Effector memory CD4-positive, alpha-beta T cell (primary cell): ENCODE results near the gene GPRC5C.
A peak's percentile ranks its signal among the peaks of the same experiment; 100 is the strongest.

ENCODE experiments used
- DNase-seq, 3 donors: peaks; one replicate each; pipeline ENCODE4 v3.0.0-alpha.2; 2020
- H3K27ac ChIP-seq: 2 replicates; pipeline ENCODE4 v1.7.0; 2013; ENCODE audit warnings: mild to moderate bottlenecking, low read length, moderate library complexity; ENCODE audit not compliant: insufficient read depth, poor library complexity, severe bottlenecking
- H3K27me3 ChIP-seq: replicated peaks from 2 replicates; pipeline ENCODE4 v1.7.0; 2013; ENCODE audit warnings: mild to moderate bottlenecking, low read length; ENCODE audit not compliant: insufficient read depth, control insufficient read depth, poor library complexity, severe bottlenecking
- H3K36me3 ChIP-seq: 2 replicates; pipeline ENCODE4 v1.7.0; 2013; ENCODE audit warnings: mild to moderate bottlenecking, low read length, moderate library complexity; ENCODE audit not compliant: control insufficient read depth, insufficient read depth
- H3K4me1 ChIP-seq: 2 replicates; pipeline ENCODE4 v1.7.0; 2013; ENCODE audit warnings: low read length, mild to moderate bottlenecking; ENCODE audit not compliant: control insufficient read depth, insufficient read depth, poor library complexity, severe bottlenecking
- H3K4me3 ChIP-seq: 2 replicates; pipeline ENCODE4 v1.7.0; 2013; ENCODE audit warnings: low read length, low read depth, mild to moderate bottlenecking; ENCODE audit not compliant: insufficient read depth, poor library complexity, severe bottlenecking
- H3K9me3 ChIP-seq: 2 replicates; pipeline ENCODE4 v1.7.0; 2013; ENCODE audit warnings: mild to moderate bottlenecking, low read length, moderate library complexity; ENCODE audit not compliant: control insufficient read depth

GPRC5C gene

GRCh38 chr17:74459622-74460021 lies 27.7 kb downstream of the GPRC5C start:
- H3K9me3 ChIP-seq: no peaks in the 10 kb centered on the region
- DNase-seq: no peak
- no peak overlapping the region for H3K4me3 ChIP-seq
- H3K27me3 ChIP-seq: no peaks in the 10 kb centered on the region
- no peaks in the 10 kb centered on the region for H3K36me3 ChIP-seq
- no peak overlapping the region for H3K27ac ChIP-seq
- H3K4me1 ChIP-seq: peaks cover 33% of the 10 kb centered on the region

DNA sequence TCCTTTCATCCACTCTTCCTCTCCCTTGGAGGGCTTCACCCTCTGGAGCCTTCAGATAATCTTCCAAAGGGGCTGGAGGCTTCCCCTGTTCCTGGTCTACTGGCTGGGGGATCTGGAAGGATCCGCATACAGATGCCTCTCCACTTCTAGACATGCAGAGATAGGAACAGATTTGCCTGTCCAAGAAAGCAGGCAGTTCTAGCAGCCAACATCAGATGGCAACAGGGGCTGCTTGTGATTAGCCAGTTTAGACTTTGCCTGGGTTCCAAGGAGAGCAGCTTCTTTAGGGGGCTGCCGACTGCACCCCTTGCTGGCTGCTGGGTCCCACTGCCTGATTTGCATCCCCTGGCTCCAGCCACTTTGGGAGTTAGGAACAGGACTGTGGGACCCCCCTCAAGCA lies 28.4 kb downstream of the GPRC5C start:
- no peaks in the 10 kb centered on the region for H3K36me3 ChIP-seq
- H3K4me1 ChIP-seq: peaks cover 34% of the 10 kb centered on the region
- H3K9me3 ChIP-seq: no peaks in the 10 kb centered on the region
- no peak overlapping the region for H3K4me3 ChIP-seq
- DNase-seq: no peak
- H3K27me3 ChIP-seq: no peaks in the 10 kb centered on the region
- H3K27ac ChIP-seq: no peak overlapping the region

DNA sequence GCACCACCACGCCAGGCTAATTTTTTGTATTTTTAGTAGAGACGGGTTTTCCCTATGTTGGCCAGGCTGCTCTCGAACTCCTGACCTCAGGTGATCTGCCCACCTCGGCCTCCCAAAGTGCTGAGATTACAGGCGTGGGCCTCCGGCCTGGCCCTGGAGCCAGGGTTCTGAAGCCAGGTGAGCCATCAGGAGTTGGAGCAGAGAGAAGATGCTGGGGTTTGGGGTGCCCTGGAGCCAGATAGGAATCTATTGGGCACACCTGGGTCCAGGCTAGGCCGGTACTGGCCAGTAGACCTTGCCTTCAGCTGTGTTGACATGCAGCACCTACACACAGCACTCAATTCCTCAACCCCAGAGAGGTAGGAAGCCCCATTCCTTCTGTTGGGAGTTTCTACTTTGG lies 29.1 kb downstream of the GPRC5C start:
- Histone ChIP-seq H3K4me3 (no peak overlapping the region), H3K36me3 (no peaks in the 10 kb centered on the region), H3K27me3 (no peaks in the 10 kb centered on the region), H3K27ac (no peak overlapping the region), H3K9me3 (no peaks in the 10 kb centered on the region), H3K4me1 (peaks cover 37% of the 10 kb centered on the region)
- DNase-seq: no peak

GRCh38 chr17:74461611-74462010 lies 29.7 kb downstream of the GPRC5C start:
- Histone ChIP-seq H3K36me3 (no peaks in the 10 kb centered on the region), H3K9me3 (no peaks in the 10 kb centered on the region), H3K4me3 (no peak overlapping the region), H3K4me1 (peaks cover 44% of the 10 kb centered on the region), H3K27me3 (no peaks in the 10 kb centered on the region), H3K27ac (no peak overlapping the region)
- DNase-seq: no peak

DNA sequence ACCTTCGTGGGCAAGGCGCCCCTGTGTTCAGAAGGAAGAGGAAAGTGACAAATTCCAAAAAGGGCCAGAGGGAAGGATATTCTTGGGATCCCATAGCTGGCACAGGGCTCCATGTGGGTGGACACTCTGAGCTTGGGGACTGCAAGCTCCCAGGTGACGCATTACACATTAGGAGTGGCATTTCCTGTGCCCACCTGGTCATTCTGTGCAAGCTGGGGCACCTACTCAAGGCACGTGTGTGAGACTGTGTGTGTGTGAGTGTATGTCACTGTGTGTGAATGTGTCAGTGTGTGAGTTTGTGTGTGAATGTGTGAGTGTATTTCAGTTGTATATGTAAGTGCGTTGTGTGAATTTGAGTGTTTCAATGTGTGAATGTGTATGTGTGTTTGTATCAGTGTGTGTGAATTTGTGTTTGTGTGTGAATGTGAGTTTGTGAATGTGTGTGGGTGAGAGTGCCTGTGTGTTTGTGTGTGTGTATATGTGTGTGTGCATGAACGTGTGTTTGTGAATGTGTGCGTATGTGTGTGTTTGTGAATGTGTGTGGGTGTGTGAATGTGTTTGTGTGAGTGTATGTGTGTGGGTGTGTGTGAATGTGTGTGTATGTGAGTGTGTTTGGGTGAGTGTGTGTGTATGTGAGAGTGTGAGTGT lies 33.0 kb downstream of the GPRC5C start:
- Histone ChIP-seq H3K27ac (no peak overlapping the region), H3K4me3 (no peak overlapping the region), H3K36me3 (no peaks in the 10 kb centered on the region), H3K4me1 (peaks cover 40% of the 10 kb centered on the region), H3K9me3 (no peaks in the 10 kb centered on the region), H3K27me3 (no peaks in the 10 kb centered on the region)
- DNase-seq: no peak

GRCh38 chr17:74465378-74466110 lies 33.7 kb downstream of the GPRC5C start:
- Histone ChIP-seq H3K4me3 (peak overlapping the region; percentile 55), H3K27me3 (no peaks in the 10 kb centered on the region), H3K4me1 (peaks cover 44% of the 10 kb centered on the region), H3K36me3 (no peaks in the 10 kb centered on the region), H3K9me3 (no peaks in the 10 kb centered on the region), H3K27ac (peak overlapping the region; percentile 68)
- DNase-seq: no peak

DNA sequence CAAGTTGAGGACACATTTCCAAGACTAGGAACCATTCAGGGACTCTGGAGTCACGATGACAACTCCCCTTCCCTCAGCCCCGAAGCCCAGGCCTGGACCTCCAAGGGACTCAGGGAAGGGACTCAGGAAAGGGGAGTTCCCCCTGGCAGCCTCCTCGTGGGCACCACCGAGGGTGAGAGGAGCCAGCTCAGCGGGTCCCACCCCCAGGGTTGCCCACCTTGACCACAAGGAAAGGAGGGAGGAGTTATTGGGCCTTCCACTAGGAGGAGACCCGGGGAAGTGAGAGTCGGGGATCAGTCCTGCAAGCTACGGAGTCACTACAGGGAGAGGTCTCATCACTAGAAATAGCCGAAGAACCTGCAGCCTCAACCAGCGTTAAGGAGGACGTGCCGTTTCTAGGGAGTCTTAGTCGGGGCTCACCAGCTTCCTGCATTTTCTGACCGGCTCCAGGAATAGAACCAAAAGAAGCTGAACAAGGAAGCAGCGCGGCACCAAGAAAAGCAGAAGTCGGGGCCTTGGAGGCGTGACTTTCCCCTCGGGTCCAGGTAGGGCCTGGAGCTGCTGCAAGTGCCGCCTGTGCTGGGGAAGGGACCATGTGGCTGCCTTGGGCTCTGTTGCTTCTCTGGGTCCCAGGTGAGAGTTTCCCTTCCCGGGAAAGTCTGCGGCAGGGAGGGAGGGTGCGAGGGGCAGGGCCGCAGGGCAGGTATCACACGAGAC lies 34.4 kb downstream of the GPRC5C start, which contains the start of gene CD300A:
Gene CD300A, plus strand, starts transcription at position 524 of the 717 bp plus-strand sequence. Its CDS starts 70 bp downstream, at position 594.
- H3K27ac ChIP-seq: peak within 1 kb of the TSS; percentile 68
- H3K4me3 ChIP-seq: peak within 1 kb of the TSS; percentile 55
- peaks cover 44% of the 10 kb centered on the region for H3K4me1 ChIP-seq
- no peaks in the 10 kb centered on the region for H3K27me3 ChIP-seq
- no peaks in the 10 kb centered on the region for H3K36me3 ChIP-seq
- no peaks in the 10 kb centered on the region for H3K9me3 ChIP-seq
- DNase-seq: no peak

DNA sequence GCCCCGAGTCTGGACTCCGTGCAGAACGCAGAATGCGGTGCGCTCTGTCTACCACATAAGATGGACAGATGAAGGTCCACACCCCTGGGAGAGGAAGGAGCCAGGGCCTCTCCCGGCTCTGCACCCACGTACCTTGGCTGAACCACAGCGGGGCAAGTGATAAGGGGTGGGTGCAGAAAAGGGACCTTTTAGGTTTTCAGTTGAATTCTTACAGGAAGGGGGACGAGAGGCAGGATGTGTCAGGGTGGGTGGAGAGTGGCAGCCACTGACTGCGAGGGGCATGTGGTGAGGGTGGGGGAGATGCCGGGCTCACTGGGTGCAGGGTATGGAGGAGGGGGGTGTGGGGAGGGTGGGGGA lies 34.9 kb downstream of the GPRC5C start:
- DNase-seq: no peak
- H3K4me3 ChIP-seq: peak overlapping the region; percentile 55
- H3K27me3 ChIP-seq: no peaks in the 10 kb centered on the region
- H3K4me1 ChIP-seq: peaks cover 38% of the 10 kb centered on the region
- peak overlapping the region; percentile 68 for H3K27ac ChIP-seq
- H3K9me3 ChIP-seq: no peaks in the 10 kb centered on the region
- H3K36me3 ChIP-seq: no peaks in the 10 kb centered on the region

DNA sequence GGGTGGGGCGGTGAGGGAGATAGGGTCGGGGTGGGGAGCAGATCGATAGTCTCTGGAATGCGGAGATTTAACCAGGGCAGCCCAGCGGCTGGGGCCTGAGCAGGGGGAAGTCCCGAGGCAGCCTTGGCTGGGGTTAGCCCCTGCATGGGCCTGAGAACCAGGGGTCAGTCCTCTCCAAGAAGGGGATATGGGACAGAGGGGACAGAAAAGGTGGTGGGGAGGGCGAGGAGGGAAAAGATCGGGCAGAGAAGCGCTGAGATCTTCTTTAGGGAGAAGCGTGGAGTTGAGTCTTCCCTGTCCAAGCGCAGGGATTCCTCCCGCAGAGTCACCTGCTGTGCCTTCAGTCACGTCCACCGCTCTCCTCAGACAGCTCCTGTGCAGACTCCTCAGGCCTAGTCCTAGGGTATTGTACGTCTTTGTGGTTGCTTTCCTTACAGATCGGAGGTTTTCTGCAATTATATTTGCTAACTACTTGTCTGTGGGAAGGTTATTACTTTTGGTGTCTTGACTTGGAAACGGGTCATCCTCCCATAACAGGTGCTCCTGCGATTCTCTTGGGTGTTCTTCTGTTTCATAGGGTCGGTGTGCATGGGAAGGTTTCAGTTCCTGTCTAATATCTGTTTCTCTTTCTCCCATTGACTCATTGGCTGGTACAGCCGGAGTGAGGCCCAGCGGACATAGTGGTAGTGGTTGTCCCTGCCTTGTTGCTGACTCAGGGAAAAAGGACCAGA lies 35.5 kb downstream of the GPRC5C start:
- Histone ChIP-seq H3K4me3 (peak overlapping the region; percentile 55), H3K9me3 (no peaks in the 10 kb centered on the region), H3K4me1 (peaks cover 34% of the 10 kb centered on the region), H3K27ac (peak overlapping the region; percentile 53), H3K27me3 (no peaks in the 10 kb centered on the region), H3K36me3 (no peaks in the 10 kb centered on the region)
- no peak for DNase-seq
